DMS 273 treated with DMSO at 0.1 percent for 48 hours (cell line): ENCODE data around the gene ALG1L2.
"Not testable (repeated sequence)": the region's sequence is repeated elsewhere in the genome, so short reads cannot be mapped to it uniquely, and the experiment has no call there.

Experiments
- DNase-seq: peaks from one replicate; lab custom pipeline; 2025; lab: John Stamatoyannopoulos, UW

Gene ALG1L2

GRCh38 chr3:130122891-130123775, 41.5 kb downstream of the ALG1L2 start:
- not testable (repeated sequence) for DNase-seq

- DNase-seq = not testable (repeated sequence)
These were observed 43.8 kb downstream of the ALG1L2 start for GRCh38 chr3:130125406-130125805.

DNA sequence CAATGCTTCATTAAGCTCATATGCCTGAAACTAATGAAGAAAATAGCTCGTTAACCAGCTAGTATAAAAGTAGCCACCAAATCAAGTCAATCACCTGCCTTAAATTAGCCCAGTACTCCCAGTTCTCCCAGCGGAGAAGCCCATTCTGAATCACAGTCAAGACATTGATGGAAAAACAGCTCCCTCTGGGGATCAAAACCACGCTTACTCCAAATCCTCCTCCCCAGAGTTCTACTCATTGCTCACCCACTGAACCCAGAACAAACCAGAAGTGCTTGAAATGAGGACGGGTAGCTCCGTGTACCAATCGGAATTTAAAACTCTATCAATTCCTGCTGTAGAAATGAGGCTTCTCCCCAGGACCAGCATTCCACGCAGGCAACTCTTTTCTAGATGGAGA, 54.7 kb downstream of the ALG1L2 start:
- not testable (repeated sequence) for DNase-seq

GRCh38 chr3:130137685-130138084, 56.1 kb downstream of the ALG1L2 start:
- DNase-seq = not testable (repeated sequence)

DNA sequence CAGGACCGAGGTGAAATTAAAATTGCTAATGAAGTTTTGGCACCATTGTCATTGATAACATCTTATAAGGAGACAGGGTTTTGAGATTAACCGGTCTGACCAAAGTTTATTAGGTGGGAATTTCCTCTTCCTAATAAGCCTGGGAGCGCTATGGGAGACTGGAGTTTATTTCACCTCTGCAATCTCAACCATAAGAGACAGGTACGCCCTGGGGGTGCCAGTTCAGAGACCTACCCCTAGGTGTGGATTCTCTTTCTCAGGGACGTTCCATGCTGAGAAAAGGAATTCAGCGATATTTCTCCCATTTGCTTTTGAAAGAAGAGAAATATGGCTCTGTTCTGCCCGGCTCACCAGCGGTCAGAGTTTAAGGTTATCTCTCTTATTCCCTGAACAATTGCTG, 57.4 kb downstream of the ALG1L2 start:
- DNase-seq = not testable (repeated sequence)

DNA sequence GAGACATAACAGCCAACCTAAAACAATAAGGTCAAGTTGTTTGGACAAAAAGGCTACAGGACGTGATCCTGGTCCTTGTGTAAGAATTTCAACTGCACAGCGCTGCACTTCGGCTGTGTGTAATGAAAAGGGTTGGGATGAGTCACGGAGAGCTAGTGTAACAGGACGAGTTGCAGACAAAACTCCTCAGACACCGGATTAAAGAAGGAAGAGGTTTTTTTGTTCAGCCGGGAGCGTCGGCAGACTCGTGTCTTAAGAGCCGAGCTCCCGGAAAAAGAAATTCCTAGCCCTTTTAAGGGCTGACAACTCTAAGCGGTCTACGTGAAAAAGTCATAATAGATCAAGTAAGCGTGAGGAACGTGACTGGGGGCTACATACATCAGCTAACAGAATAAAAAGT, 59.1 kb downstream of the ALG1L2 start:
- not testable (repeated sequence) for DNase-seq

- DNase-seq = not testable (repeated sequence)
These were observed 62.2 kb downstream of the ALG1L2 start for GRCh38 chr3:130143648-130144327.

GRCh38 chr3:130144328-130144650, 62.7 kb downstream of the ALG1L2 start:
- DNase-seq = not testable (repeated sequence)

- not testable (repeated sequence) for DNase-seq
These were observed 63.8 kb downstream of the ALG1L2 start for GRCh38 chr3:130145456-130145855.

- DNase-seq = not testable (repeated sequence)
These were observed 64.8 kb downstream of the ALG1L2 start for GRCh38 chr3:130146465-130146864.
